ENCODE data around the gene SPECC1.
"Not testable (repeated sequence)": the region's sequence is repeated elsewhere in the genome, so short reads cannot be mapped to it uniquely, and the experiment has no call there.

SPECC1 gene

DNA sequence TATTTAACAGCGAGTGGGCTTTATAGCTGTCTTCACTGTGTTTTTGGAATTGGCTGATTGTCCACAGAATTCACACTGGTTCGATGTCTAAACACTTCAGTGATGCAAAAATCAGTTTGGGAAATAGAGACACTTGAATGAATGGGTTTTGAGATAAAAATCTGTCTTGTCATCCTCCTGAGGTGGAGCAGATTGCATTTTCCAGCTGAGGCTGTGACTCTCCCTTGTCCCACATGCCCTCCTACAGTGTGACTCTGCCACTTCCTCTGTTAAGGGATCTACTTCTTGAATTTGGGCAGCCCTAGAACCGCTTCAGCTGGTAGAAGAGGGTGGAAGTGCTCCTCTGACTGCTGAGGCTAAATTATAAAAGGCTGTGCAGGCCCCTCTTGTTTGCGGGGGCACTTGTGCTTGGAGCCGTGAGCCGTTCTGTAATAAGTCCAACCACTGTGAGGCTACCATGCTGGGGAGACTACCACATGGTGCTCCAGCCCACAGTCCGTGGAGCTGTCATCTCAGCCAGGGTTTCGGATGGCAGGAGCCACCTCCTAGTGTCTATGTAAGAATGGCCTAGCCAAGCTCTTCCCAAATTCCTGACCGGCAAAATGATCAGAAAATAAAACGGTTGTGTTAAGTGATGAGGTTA is 175.9 kb downstream of the SPECC1 start:
- no peak for DNase-seq

DNA sequence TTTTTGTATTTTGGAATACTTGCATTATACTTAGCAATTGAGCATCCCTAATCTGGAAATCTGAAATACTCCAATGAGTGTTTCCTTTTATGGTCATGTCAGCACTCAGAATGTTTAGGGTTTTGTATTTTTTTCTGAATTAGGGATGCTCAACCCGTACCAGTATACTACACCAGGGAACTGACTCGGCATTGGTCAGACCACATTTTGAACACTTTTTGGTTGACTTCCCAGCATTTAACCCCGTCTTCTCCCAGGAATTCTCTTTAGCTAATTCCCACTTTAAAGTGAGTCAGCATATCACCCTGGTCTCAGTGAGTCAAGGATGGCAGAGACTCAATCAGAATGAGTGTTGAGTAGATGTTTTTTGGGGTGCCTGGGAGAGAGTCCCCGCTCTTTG is 177.9 kb downstream of the SPECC1 start:
- DNase-seq: no peak

DNA sequence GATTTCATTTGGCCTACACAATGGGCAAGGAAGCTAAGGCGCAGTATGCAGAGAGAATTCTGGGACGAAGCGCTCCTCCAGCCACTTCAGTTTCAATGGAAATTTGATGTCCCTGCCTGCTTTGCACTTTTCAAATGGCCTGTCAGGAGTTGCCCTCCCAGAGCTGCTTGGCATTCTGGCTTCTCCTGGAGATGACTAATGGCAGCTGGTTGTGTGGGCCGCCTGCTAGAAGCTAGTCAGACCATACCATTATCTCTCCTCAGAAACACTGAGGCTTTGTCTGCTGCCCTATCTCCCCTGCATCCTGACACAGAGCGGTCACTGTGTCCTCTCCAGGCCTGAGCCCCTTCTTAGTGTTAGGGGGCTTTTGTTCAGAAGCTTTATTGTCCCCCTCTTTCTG is 180.1 kb downstream of the SPECC1 start:
- DNase-seq: no peak

DNA sequence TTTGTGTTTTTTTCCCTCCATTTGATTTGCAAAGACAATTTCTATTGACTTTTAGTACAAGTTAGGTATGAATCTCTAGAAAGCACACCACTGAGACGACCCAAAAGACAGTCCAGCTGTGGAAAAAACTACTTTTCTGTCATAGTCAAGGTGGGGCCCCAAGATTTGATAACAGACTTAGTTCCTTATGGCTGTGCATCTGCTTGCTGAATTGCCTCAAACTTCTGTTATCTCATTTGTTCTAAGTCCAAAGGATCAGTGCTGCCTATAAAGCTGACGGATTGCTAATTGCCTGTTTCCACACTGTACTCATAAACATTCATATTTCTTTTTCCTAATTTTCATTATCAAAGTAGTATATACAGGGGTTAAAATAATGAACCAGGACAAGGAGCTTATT is 180.8 kb downstream of the SPECC1 start:
- DNase-seq: no peak

DNA sequence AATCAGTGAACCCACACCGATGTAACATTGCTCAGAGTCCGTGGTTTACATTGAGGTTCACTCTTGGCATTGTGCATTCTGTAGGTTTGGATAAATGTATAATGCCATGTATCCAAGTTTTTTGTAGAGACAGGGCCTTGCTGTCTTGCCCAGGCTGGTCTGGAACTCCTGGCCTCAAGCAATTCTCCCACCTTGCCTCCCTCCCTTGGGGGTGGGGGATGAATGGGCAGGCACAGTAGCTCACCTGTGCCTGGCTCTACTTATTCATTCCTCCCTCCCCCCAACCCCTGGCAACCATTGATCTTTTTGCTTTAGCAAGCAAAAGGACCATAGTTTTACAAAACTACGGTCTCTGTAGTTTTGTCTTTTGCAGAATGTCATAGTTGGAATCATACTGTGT is 181.4 kb downstream of the SPECC1 start:
- no peak for DNase-seq

DNA sequence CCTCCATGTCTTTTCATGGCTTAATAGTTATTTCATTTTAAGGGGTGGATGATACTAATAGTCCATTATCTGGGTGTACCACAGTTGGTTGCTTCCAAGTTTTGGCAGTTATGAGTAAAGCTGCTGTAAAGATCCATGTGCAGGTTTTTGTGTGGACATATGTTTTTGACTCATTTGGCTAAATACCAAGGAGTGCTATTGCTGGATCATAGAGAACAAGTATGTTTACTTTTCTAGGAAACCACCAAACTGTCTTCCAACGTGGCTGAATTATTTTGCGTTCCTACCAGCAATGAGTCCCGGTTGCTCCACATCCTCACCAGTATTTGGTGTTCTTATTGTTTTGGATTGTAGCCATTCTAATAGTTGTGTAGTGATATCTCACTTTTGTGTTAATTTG is 181.9 kb downstream of the SPECC1 start:
- DNase-seq: no peak

DNA sequence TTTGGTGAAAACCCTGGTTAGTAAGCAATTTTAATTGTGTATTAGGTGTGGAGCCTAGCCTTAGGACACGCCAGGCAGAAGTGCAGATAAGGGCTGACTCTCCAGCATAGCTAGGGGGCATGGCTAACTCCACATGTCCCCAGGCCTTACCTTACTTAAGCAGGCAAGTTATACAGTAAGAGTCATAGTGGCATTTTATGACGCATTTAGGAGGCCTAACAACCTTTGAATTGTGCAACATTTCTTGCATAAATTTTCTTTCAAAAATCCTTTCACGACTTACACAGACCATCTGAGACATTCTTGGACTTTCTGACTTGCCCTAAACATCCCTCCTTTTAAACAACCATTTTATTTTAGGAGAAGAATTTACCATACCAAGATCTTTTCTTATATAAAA is 187.1 kb downstream of the SPECC1 start:
- not testable (repeated sequence) for DNase-seq

DNA sequence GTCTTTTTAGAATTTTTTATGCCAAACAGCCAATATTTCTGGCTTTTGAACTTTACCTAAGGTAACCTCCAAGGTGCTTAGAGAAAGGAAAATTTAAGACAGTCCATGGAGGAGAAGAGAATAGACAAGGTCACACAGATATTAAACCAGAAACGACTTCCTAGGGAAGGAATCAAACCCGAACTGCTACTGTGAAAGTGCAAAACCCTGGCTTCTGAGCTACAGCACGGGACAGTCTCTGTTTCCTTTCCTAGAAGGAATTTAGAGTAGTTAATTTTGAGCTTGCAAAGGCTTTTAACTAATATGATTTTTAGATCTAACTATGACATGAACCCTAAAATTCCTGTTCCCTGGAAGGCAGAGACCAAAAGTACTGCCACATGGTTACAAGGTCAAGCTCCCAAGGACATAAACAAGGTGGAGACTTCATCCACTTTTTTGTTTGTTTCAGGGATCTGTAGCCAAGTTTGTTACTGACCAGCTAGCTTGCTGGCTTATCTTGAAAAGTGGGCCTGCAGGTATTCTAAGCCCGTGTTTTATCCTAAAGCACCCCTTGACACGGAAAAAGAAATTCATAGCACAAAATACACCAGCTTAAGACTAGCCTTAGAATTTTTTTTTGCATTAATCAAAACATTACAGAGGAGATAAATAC is 188.2 kb downstream of the SPECC1 start:
- DNase-seq: no peak

DNA sequence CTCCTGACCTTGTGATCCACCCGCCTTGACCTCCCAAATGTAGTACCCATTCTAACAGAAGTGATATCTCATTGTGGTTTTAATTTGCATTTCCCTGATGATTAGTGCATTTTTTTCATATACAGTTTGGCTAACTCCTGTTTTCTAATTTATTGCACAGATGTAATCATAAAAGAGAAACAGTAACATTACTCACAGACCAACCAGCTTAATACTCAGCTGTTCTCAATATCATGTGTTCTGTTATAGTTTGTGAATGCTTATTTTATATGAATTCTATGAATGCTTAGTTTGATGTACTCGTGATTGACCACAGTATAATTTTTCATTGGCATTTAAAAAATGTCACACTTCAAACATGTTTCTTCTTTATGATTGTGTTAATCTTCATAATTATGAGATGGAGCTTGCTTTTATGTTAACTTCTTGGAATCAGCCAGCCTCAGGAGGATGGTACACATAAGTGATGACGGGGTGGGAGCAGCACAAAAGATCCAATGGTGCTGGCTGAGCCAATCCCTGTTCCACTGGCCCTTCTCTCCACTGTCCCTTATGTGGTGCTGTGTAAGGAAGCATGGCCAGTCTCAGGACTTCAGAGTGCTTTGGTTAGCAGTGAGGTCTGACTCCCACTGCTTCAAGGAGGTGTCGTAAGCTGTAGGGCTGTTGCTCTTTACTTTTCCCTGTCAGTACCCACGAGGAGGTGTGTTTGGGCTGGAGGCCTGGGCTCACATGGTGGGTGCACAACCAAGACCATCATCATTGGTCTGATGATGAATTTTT is 191.0 kb downstream of the SPECC1 start:
- DNase-seq: no peak

DNA sequence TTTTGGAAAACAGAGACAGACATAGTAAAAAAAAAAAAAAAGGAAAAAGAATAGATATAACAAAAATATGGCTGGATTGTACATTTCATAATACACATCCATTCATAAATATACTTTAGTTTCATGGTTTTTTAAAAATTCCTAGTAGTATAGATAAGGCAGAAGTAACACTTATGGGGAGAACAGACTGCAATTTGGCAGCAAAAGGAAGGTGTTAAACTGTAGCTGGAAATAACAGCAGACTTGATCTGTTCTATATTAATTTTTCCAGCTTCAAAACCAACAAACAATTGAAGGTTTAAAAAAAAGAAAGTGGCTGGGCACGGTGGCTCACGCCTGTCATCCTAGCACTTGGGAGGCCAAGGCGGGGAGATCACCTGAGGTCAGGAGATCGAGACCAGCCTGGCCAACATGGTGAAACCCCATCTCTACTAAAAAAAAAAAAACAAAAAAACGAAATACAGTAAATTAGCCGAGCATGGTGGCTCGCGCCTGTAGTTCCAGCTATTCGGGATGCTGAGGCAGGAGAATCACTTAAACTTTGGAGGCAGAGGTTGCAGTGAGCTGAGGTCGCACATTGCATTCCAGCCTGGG is 191.8 kb downstream of the SPECC1 start:
- DNase-seq: no peak

DNA sequence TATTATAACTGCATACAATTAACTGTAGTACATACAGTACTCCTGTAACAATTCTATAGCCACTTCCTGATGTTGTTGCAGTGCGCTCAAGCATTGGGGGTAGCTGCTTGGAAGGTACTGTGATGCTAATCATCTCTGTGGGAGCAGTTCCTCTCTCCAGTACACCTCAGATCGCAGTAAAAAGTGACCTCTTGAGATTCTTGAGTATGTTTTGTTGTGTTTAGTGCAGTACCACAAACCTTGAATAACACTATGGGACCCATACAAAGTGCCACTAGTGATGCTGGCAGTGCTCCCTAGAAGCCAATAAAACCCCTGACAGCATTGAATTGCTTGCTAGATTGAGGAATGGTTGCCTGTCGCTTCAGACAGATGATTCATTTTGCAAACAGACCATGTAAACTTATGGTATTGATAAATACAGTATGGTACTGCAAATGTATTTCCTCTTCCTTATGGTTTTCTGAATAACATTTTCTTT is 193.0 kb downstream of the SPECC1 start:
- DNase-seq: no peak

DNA sequence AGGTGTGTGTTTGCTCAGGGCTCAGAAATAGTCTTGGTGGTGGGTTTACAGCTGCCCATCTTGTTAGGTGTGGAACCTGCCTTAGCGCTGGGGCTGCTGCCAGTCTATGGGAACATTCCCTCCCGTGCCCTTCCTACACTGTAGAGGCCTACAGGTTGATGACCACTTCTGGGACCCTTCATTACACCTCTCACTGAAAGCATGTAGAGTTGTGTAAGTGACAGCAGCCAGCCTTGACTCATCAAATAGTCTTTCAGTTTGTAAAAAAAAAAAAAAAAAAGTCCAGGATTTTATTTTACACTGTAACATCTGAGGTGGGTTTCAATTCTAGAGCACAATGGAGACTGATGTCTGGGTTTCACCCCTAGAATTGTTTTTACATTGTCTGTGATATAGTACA is 193.9 kb downstream of the SPECC1 start:
- no peak for DNase-seq

DNA sequence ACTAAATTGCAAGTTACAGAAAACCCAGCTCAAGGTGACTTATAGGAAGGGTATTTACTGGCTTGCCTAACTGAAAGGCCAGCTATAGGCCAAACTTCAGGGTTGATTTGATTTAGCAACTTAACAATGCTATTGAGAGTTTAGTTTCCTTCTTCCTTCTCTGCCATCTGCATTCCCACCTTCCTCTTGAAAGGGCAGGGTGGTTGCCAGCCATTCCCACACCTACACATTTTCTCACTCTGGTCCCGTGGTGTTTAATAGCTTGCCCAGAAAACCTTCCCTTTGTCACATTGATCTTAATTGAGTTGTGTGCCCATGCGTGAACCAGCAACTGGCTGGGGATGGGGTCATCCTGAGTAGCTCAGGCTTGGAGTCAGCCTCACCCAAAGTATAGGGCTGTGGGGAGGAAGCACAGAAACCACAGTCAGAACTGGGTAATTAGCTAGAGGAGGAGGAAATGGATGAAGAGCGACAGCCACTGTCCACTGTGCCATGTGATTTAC is 194.7 kb downstream of the SPECC1 start:
- DNase-seq: no peak

DNA sequence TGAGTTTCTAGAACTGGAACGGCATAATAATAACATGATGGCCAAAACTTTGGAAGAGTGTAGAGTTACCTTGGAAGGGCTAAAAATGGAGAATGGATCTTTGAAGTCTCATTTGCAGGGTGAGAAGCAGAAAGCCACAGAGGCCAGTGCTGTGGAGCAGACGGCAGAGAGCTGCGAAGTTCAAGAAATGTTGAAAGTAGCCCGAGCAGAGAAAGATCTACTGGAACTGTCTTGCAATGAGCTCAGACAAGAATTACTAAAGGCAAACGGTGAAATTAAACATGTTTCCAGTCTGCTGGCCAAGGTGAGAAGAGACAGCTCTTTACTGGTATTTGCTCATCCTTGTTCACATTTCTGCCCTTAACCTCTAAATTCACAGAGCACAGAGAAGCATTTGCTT is 196.4 kb downstream of the SPECC1 start:
- DNase-seq: no peak

DNA sequence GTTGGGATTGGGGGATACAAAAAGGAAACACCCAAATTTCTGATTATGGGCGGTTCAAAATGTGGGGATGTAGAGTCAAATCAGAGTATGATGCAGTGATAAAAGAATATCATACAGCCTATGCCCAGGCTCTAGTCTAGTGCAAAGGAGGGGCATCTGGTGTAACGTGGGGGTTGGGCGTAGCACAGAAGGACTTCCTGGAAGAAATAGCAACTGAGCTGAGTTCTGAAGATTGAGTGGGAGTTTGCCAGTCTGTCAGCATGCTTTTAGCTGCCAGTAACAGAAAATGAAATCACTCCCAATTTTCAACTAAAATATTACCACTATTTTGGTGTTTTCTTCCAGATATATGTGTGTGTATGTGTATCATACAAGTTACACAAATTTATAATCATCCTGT is 196.9 kb downstream of the SPECC1 start:
- no peak for DNase-seq

DNA sequence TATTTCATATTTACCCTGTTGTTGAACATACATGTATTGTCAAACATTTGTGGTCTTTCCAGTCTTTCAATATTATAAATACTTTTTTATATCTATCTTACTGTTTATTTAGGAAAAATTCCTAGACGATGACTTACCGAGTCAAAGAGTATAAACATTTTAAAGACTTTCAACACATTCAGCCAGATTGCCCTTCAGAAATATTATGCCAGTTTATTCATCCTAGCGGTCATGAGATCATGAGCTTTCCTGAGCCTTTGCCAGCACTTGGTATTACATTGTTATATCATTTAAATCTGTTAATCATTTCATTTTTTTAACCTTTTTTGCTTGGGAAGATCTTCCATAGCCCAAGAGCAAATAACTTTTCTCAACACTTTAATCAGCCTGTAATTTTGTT is 197.4 kb downstream of the SPECC1 start:
- DNase-seq: no peak

DNA sequence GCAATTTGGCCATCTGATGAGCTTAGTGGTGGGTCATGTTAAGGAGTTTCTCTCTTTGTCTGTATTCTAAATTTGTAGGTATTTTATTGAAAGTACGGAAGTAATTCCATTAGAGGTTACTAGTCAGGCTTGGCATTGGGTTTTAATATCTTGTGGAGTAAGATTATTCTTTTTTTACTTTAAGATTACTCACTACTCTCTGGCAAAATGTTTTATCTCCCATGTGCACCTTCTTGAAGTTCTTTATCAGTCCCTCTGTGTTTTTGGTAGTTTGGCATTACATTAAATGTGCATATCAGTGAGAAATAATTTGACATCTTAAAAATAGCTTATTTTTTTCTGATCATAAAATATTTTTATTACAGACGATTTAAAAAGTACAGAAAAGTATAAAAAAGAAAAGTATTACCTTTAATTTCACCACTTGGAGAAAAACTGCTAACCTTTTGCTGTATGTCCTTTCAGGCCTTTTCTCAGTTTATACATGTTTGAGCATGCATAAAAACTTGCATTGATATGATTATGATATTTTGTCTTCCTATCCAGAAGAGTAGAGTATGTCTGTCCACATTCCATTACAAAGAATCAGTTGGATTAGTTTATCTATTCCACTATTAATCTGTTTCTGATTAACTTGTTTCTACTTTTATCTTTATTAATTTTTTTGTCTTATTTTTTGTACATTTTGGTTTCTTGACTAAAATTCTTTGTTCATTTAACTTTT is 198.3 kb downstream of the SPECC1 start:
- DNase-seq: no peak

DNA sequence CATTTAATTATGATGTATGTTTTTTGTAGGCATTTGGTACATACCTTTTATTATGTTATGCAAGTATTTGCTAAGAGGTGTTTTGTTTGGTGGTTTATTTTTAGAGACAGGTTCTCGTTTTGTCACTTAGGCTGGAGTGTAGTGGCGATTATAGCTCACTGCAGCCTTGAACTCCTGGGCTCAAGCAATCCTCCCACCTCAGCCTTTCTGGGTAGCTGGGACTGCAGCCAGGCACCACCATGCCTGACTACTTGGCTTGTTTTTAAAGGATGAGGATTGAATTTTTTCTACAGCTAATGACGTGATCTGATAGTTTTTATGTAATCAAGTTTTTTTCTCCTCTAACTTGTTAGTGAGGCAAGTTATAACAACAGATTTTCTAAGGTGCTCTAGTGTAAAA is 199.6 kb downstream of the SPECC1 start:
- DNase-seq: no peak

DNA sequence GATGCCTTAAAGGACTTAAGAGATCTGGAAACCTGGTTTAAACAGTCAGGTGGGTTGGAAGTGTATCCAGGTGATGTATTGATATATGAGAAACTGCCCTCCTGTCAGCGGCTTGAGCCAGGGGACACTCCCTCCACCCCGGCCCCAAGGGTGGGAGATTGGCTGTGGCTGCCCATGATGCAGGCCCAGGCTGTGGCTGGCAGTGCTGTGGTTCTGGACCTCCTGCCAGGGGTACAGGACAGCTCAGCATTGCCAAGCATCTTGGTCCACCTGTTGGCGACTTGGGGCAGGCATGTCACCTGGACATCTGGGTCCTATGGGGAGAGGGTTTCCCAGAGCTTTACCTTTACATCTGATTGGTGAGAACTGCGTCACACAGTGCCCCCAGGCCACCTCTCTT is 201.0 kb downstream of the SPECC1 start:
- DNase-seq: no peak

DNA sequence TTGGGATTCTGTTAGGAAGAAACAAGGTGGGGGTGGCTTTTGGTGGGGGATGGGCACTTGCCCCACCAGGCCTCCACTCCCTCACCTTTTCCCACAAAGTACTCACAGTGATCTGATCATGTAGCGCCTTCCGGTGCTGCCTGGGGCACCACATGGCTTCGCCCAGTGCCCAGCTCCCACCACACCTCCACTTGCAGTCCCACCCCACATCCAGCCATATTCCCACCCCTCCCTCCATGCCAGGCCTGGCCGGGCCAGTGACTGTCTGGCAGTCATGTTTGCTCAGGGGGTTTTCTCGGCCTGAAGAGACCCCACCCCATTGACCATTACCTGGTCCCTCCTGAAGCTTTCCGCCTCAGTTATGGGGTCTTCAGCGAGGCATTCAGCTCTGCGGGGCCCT is 201.5 kb downstream of the SPECC1 start:
- DNase-seq: no peak

DNA sequence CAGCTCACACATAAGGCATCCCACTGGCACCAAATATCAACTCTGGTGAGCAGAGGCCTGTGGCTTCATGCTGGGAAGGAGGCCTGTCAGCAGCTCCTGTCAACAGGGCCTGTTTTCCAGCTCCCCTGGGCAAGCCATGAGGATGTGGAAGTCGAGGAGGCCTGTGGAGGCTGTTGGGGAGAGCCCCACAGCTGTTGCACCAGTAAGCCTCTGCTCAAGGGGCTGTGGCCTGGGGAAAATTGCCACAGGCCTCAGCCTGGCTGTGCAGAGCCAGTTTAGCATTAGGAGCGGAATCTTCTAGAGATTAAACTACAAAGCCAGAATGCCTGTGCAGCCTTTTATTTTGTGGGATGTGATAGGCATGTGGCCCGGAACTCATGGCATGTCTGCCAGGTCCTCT is 202.1 kb downstream of the SPECC1 start:
- no peak for DNase-seq

DNA sequence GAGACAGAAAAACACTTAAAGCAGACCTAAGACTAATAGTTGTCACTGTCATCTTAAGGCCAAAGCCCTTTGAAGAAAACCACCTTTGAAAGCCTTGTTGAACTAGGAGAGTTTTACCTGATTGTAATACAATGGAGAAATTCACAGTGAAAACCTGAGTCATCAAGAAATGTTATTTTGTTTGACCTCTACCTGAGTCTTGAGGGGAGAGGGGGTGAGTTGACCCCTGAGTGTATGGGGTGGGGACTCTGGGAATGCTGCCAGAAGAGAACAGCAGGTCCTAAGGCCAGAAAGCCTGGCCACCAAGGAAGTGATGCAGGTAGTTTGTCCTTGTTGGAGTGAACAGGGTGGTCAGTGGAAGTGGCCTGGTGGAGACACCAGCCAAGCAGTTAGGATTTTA is 204.3 kb downstream of the SPECC1 start:
- no peak for DNase-seq

DNA sequence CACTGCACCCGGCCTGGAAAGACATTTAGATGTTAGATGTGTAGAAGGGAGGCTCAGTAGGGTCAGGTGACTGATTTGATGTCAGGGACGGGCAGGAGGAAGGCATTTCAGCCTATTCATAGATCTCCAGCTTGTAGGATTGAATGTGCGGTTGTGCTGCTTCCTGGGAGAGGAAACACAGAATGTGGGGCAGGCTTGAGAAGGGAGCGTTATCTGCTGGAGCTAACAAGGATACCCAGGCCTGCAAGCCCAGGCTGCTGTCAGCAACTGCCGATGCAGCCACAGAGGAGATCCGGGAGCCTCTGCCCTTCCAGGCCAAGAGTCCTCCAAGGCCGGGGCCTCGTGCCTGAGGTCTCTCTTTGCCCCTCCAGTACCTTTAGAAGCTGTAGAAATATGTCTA is 205.6 kb downstream of the SPECC1 start:
- no peak for DNase-seq

Data from activated gamma-delta T cell (primary cell).